Measurements from ENCODE around the gene LTF. TPM values are rescaled to one million over a fixed set of nuclear protein-coding genes. Genes with fewer than 3 reads are reported as not detected.

Gene LTF
- total and polyA plus RNA-seq, 7 donors, result 0.73 to 3.8 (median 2.0) TPM

- WGBS, 3 donors, result 7 to 18% (median 11%) methylated on average over 24 to 26 of the region's 26 CpGs
- intact Hi-C loops (cut with DNase I), result loop anchor here (1.0 to 5.0 kb wide), 5 partner anchors 68 to 142 kb away; partner anchors contain the start of gene LRRC2 (in 1 of the 2)
Observed at GRCh38 chr3:46488735-46489361, 24.1 kb upstream of the LTF start.

GRCh38 chr3:46485779-46486175, 21.1 kb upstream of the LTF start:
- no peak for ATAC-seq
- H3K9me3 ChIP-seq, result no peaks in the 10 kb centered on the region
- H3K27ac ChIP-seq, result no peak overlapping the region
- H3K4me1 ChIP-seq, result peaks cover 17% of the 10 kb centered on the region
- 88 to 96% (median 92%) methylated on average over 4 of the region's 4 CpGs for WGBS, 3 donors
- no peak for DNase-seq
- intact Hi-C loops (cut with DNase I), result loop anchor here in 1 of 2 donors (5.0 kb wide), 1 partner anchor 72 kb away; no protein-coding TSS in a partner anchor
- H3K36me3 ChIP-seq (ENCODE audit: insufficient read depth in 1 of 2, low read depth in 1 of 2), result no peaks in the 10 kb centered on the region
- TF ChIP-seq CTCF (IDR thresholded peaks at IDR 0.05), result no peak
- H3K27me3 ChIP-seq (ENCODE audit: insufficient read depth in 3 of 3, low read length in 2 of 3), result no peaks in the 10 kb centered on the region
- H3K4me3 ChIP-seq, result no peak overlapping the region

More at GRCh38 chr3:46488735-46489361, 24.1 kb upstream of the LTF start:
- Histone ChIP-seq H3K9me3 (no peaks in the 10 kb centered on the region), H3K4me1 (peaks cover 32% of the 10 kb centered on the region), H3K4me3 (no peak overlapping the region), H3K27ac (peak overlapping the region; percentile 82), H3K36me3 (ENCODE audit: insufficient read depth in 1 of 2, low read depth in 1 of 2) (no peaks in the 10 kb centered on the region), H3K27me3 (ENCODE audit: insufficient read depth in 3 of 3, low read length in 2 of 3) (no peaks in the 10 kb centered on the region)
- ATAC-seq (peak; percentile 90 to 94 (median 92)), DNase-seq (peak; percentile 90 to 95)
- TF ChIP-seq CTCF (IDR thresholded peaks at IDR 0.05), result peak; percentile 98

- ATAC-seq (no peak), DNase-seq (no peak)
- Histone ChIP-seq H3K4me1 (peaks cover 14% of the 10 kb centered on the region), H3K36me3 (ENCODE audit: insufficient read depth in 1 of 2, low read depth in 1 of 2) (no peaks in the 10 kb centered on the region), H3K27ac (no peak overlapping the region), H3K9me3 (no peaks in the 10 kb centered on the region), H3K27me3 (ENCODE audit: insufficient read depth in 3 of 3, low read length in 2 of 3) (no peaks in the 10 kb centered on the region), H3K4me3 (no peak overlapping the region)
- 50 to 69% (median 52%) methylated on average over 10 of the region's 10 CpGs for WGBS, 3 donors
- intact Hi-C loops (cut with DNase I), result loop anchor here in 1 of 2 donors (5.0 kb wide), 1 partner anchor 72 kb away; no protein-coding TSS in a partner anchor
- TF ChIP-seq CTCF (IDR thresholded peaks at IDR 0.05), result no peak
Observed at GRCh38 chr3:46484911-46485778, 20.4 kb upstream of the LTF start.

- intact Hi-C loops (cut with DNase I), result no loop called here
- no peak overlapping the region for H3K27ac ChIP-seq
- H3K9me3 ChIP-seq, result no peaks in the 10 kb centered on the region
- TF ChIP-seq CTCF (IDR thresholded peaks at IDR 0.05), result no peak
- 63 to 83% (median 68%) methylated on average over 1 of the region's 1 CpG for WGBS, 3 donors
- no peak overlapping the region for H3K4me3 ChIP-seq
- ATAC-seq, result no peak
- no peak for DNase-seq
- H3K36me3 ChIP-seq (ENCODE audit: insufficient read depth in 1 of 2, low read depth in 1 of 2), result no peaks in the 10 kb centered on the region
- peaks cover 6% of the 10 kb centered on the region for H3K4me1 ChIP-seq
- H3K27me3 ChIP-seq (ENCODE audit: insufficient read depth in 3 of 3, low read length in 2 of 3), result no peaks in the 10 kb centered on the region
Observed at GRCh38 chr3:46484388-46484787, 19.7 kb upstream of the LTF start.
